ENCODE measurements around the gene WDR11.
A peak's percentile ranks its signal among the peaks of the same experiment; 100 is the strongest.

The WDR11 gene

GRCh38 chr10:120945801-120946302, 94.7 kb downstream of the WDR11 start:
- no peak for DNase-seq (ENCODE audit: low read depth)

- DNase-seq (ENCODE audit: low read depth) = no peak
Observed at GRCh38 chr10:120946497-120946896, 95.3 kb downstream of the WDR11 start.

GRCh38 chr10:120948889-120949608, 97.9 kb downstream of the WDR11 start:
- peak; percentile 25 for DNase-seq (ENCODE audit: low read depth)

- DNase-seq (ENCODE audit: low read depth) = no peak
Observed at GRCh38 chr10:120949609-120950031, 98.5 kb downstream of the WDR11 start.

GRCh38 chr10:120950051-120950561, 98.9 kb downstream of the WDR11 start:
- no peak for DNase-seq (ENCODE audit: low read depth)

GRCh38 chr10:120951288-120951687, 100.1 kb downstream of the WDR11 start:
- DNase-seq (ENCODE audit: low read depth) = no peak

- DNase-seq (ENCODE audit: low read depth) = no peak
Observed at GRCh38 chr10:120953897-120954296, 102.7 kb downstream of the WDR11 start.

Data from T follicular helper cell (primary cell).